ENCODE measurements around the gene STEAP3. TPM values are rescaled to one million over a fixed set of nuclear protein-coding genes. Genes with fewer than 3 reads are reported as not detected.

Gene STEAP3
- total and polyA plus RNA-seq, 2 donors (not counting 1 experiment from before 2014, with no cell fraction given) = 1.1 to 1.6 TPM

GRCh38 chr2:119228964-119229363, 5.3 kb downstream of the STEAP3 start:
- Histone ChIP-seq H3K79me2 (ENCODE audit: control insufficient read depth, insufficient read depth, low read length) (no peaks in the 10 kb centered on the region), H3K36me3 (replicated peaks in 1 of 2; ENCODE audit: control extremely low read depth in 1 of 2, control insufficient read depth in 1 of 2, extremely low read depth in 1 of 2, insufficient read depth in 2 of 2, low read length in 1 of 2) (no peaks in the 10 kb centered on the region), H3K9me3 (ENCODE audit: control extremely low read depth in 1 of 3, control insufficient read depth in 2 of 3, insufficient read depth in 1 of 3, low read length in 2 of 3) (peaks cover 0 to 4% (median 0%) of the 10 kb centered on the region in 3 donors), H2AFZ (ENCODE audit: insufficient read depth, low read depth, low read length, poor library complexity, severe bottlenecking) (no peak overlapping the region), H3K27ac (ENCODE audit: low read length in 2 of 2) (no peak overlapping the region), H4K20me1 (ENCODE audit: control insufficient read depth, insufficient read depth, low read length, poor library complexity, severe bottlenecking) (no peaks in the 10 kb centered on the region), H3K4me3 (ENCODE audit: control extremely low read depth in 1 of 5, extremely low read depth in 1 of 5, insufficient read depth in 1 of 5, low read depth in 2 of 5, low read length in 4 of 5) (no peak overlapping the region), H3K9ac (ENCODE audit: low read length) (no peak overlapping the region), H3K4me2 (replicated peaks; ENCODE audit: low read depth, low read length, poor library complexity, severe bottlenecking) (no peak overlapping the region), H3K27me3 (replicated peaks in 1 of 4; ENCODE audit: control extremely low read depth in 1 of 4, control insufficient read depth in 3 of 4, insufficient read depth in 4 of 4, low read length in 3 of 4) (peaks cover 0 to 11% (median 5%) of the 10 kb centered on the region in 4 experiments), H3K4me1 (ENCODE audit: control insufficient read depth in 2 of 2, insufficient read depth in 2 of 2, low read length in 2 of 2) (peaks cover 6 to 17% of the 10 kb centered on the region in 2 donors)
- TF ChIP-seq EZH2 (IDR thresholded peaks at IDR 0.05; ENCODE audit: borderline replicate concordance, insufficient read depth, low read depth, low read length, poor library complexity, severe bottlenecking) = no peak
- no peak for TF ChIP-seq CTCF (IDR thresholded peaks at IDR 0.05)
- Mint-ChIP-seq H3K27me3 (peaks cover 7% of the 10 kb centered on the region), H3K4me3 (no peak overlapping the region), H3K27ac (no peak overlapping the region), H3K9me3 (ENCODE audit: insufficient read depth) (no peaks in the 10 kb centered on the region), H3K4me1 (peaks cover 12% of the 10 kb centered on the region)
- WGBS (ENCODE audit: insufficient coverage) = 84% methylated on average over 4 of the region's 7 CpGs
- ATAC-seq (ENCODE audit: low read depth) (no peak), DNase-seq (no peak)
- POLR2A ChIA-PET = no interaction called here
- CTCF ChIA-PET = interaction anchor here (1.1 kb wide), 1 partner anchor 10 kb away, joined by 3 read pairs; no protein-coding TSS in a partner anchor
- intact Hi-C loops (cut with micrococcal nuclease) = no loop called here

GRCh38 chr2:119229716-119230115, 6.1 kb downstream of the STEAP3 start:
- peaks cover 6% of the 10 kb centered on the region for H3K27me3 Mint-ChIP-seq
- intact Hi-C loops (cut with micrococcal nuclease) = no loop called here
- ATAC-seq (ENCODE audit: low read depth) = no peak

More at GRCh38 chr2:119229716-119230115, 6.1 kb downstream of the STEAP3 start:
- TF ChIP-seq CTCF (IDR thresholded peaks at IDR 0.05) = no peak
- no peak for DNase-seq
- H3K79me2 ChIP-seq (ENCODE audit: control insufficient read depth, insufficient read depth, low read length) = no peaks in the 10 kb centered on the region
- H3K27me3 ChIP-seq (replicated peaks in 1 of 4; ENCODE audit: control extremely low read depth in 1 of 4, control insufficient read depth in 3 of 4, insufficient read depth in 4 of 4, low read length in 3 of 4) = peaks cover 0 to 4% (median 2%) of the 10 kb centered on the region in 4 experiments
- CTCF ChIA-PET = no interaction called here
- H3K27ac ChIP-seq (ENCODE audit: low read length in 2 of 2) = no peak overlapping the region
- no peak overlapping the region for H2AFZ ChIP-seq (ENCODE audit: insufficient read depth, low read depth, low read length, poor library complexity, severe bottlenecking)
- H4K20me1 ChIP-seq (ENCODE audit: control insufficient read depth, insufficient read depth, low read length, poor library complexity, severe bottlenecking) = no peaks in the 10 kb centered on the region
- H3K9me3 Mint-ChIP-seq (ENCODE audit: insufficient read depth) = no peaks in the 10 kb centered on the region
- no peaks in the 10 kb centered on the region for H3K36me3 ChIP-seq (replicated peaks in 1 of 2; ENCODE audit: control extremely low read depth in 1 of 2, control insufficient read depth in 1 of 2, extremely low read depth in 1 of 2, insufficient read depth in 2 of 2, low read length in 1 of 2)
- peaks cover 10% of the 10 kb centered on the region for H3K4me1 Mint-ChIP-seq
- H3K9me3 ChIP-seq (ENCODE audit: control extremely low read depth in 1 of 3, control insufficient read depth in 2 of 3, insufficient read depth in 1 of 3, low read length in 2 of 3) = no peaks in the 10 kb centered on the region
- no peak overlapping the region for H3K4me3 ChIP-seq (ENCODE audit: control extremely low read depth in 1 of 5, extremely low read depth in 1 of 5, insufficient read depth in 1 of 5, low read depth in 2 of 5, low read length in 4 of 5)
- no peak overlapping the region for H3K4me2 ChIP-seq (replicated peaks; ENCODE audit: low read depth, low read length, poor library complexity, severe bottlenecking)
- H3K4me1 ChIP-seq (ENCODE audit: control insufficient read depth in 2 of 2, insufficient read depth in 2 of 2, low read length in 2 of 2) = peaks cover 0 to 10% of the 10 kb centered on the region in 2 donors
- no peak overlapping the region for H3K4me3 Mint-ChIP-seq
- 95% methylated on average over 2 of the region's 3 CpGs for WGBS (ENCODE audit: insufficient coverage)
- H3K9ac ChIP-seq (ENCODE audit: low read length) = no peak overlapping the region
- POLR2A ChIA-PET = no interaction called here
- no peak overlapping the region for H3K27ac Mint-ChIP-seq

All from B cell (primary cell).